Right ventricle myocardium superior (tissue), 1 donor: ENCODE measurements around the gene PIANP. TPM values are rescaled to one million over a fixed set of nuclear protein-coding genes. Genes with fewer than 3 reads are reported as not detected.
"Not testable (repeated sequence)": the region's sequence is repeated elsewhere in the genome, so short reads cannot be mapped to it uniquely, and the experiment has no call there.

Experiments used
- ATAC-seq: fragments of 200-7000 bp; cut with Tn5 transposase; one replicate; pipeline ENCODE4 v1.9.1; 2020; ENCODE audit warnings: mild to moderate bottlenecking; ENCODE audit not compliant: poor library complexity
- DNase-seq: peaks from one replicate; pipeline ENCODE4 v3.0.0-alpha.2; 2020
- intact Hi-C: fragments of 100-400 bp; cut with DNase I; formaldehyde crosslinking; loops from one replicate; pipeline ENCODE4 v1.11.2; 2022
- total RNA-seq: library from RNA; stranded (reverse); fragmentation: NEBNext Ultra II Directional; extraction: Animal tissue kit (Norgen Biotek cat#: 25700); gene quantifications from one replicate; pipeline ENCODE4 v1.2.1, GENCODE V29; 2021
- donor health status: DM: no; HTN: yes; CAD: no; lungs with severe emphysema.

The PIANP gene
- total RNA-seq, 1 donor from 2014 or later: 0.35 TPM

GRCh38 chr12:6716031-6716873, 15.6 kb upstream of the PIANP start:
- intact Hi-C loops, ATAC-seq, DNase-seq: not testable (repeated sequence)

GRCh38 chr12:6708960-6709394, 8.4 kb upstream of the PIANP start:
- ATAC-seq: no peak
- intact Hi-C loops: no loop called here
- no peak for DNase-seq

- intact Hi-C loops, DNase-seq, ATAC-seq: not testable (repeated sequence)
Observed at GRCh38 chr12:6708351-6708750, 7.7 kb upstream of the PIANP start.

GRCh38 chr12:6703631-6704030, 3.0 kb upstream of the PIANP start:
- ATAC-seq (no peak), DNase-seq (no peak)
- intact Hi-C loops: no loop called here

- DNase-seq: no peak
- intact Hi-C loops: no loop called here
- no peak for ATAC-seq
Observed at GRCh38 chr12:6701078-6701768, 608 bp upstream of the PIANP start.

GRCh38 chr12:6699989-6700645, 498 bp downstream of the PIANP start:
- intact Hi-C loops: no loop called here
- DNase-seq: no peak
- peak; percentile 15 for ATAC-seq

GRCh38 chr12:6699259-6699988, 1.2 kb downstream of the PIANP start:
- ATAC-seq (no peak), DNase-seq (no peak)
- intact Hi-C loops: no loop called here

GRCh38 chr12:6698352-6699046, 2.1 kb downstream of the PIANP start:
- ATAC-seq (no peak), DNase-seq (no peak)
- intact Hi-C loops: no loop called here

GRCh38 chr12:6697584-6698351, 2.8 kb downstream of the PIANP start:
- intact Hi-C loops: no loop called here
- DNase-seq: no peak
- peak; percentile 56 for ATAC-seq

- ATAC-seq (no peak), DNase-seq (no peak)
- intact Hi-C loops: no loop called here
Observed at GRCh38 chr12:6696690-6697583, 3.7 kb downstream of the PIANP start.

- intact Hi-C loops: no loop called here
- no peak for ATAC-seq
- no peak for DNase-seq
Observed at GRCh38 chr12:6695313-6696045, 5.1 kb downstream of the PIANP start.

GRCh38 chr12:6694701-6695100, 5.9 kb downstream of the PIANP start:
- DNase-seq (no peak), ATAC-seq (no peak)
- intact Hi-C loops: no loop called here

- intact Hi-C loops: no loop called here
- ATAC-seq (no peak), DNase-seq (no peak)
Observed at GRCh38 chr12:6693832-6694355, 6.7 kb downstream of the PIANP start.

- DNase-seq (no peak), ATAC-seq (no peak)
- intact Hi-C loops: no loop called here
Observed at GRCh38 chr12:6692888-6693287, 7.7 kb downstream of the PIANP start.

- DNase-seq (no peak), ATAC-seq (no peak)
- intact Hi-C loops: no loop called here
Observed at GRCh38 chr12:6691473-6691872, 9.1 kb downstream of the PIANP start.
